Panc1 (cell line): ENCODE measurements around the gene ATOH8. TPM values are rescaled to one million over a fixed set of nuclear protein-coding genes. Genes with fewer than 3 reads are reported as not detected.

Experiments
- ATAC-seq: fragments of 200-7000 bp; cut with Tn5 transposase; 2 replicates; pipeline ENCODE4 v1.9.1; 2020; ENCODE audit warnings: mild to moderate bottlenecking, moderate library complexity
- BruUV-seq: library from RNA; stranded (reverse); fragments of 400-500 nt; replicated peaks from 2 replicates; lab custom pipeline; 2021; lab: Mats Ljungman, UMichigan
- CTCF ChIA-PET: fragments of 300-600 bp; sonication (Branson Sonifier 250); formaldehyde crosslinking; loops from one replicate; lab custom pipeline; 2022; ENCODE audit warnings: antibody characterized with exemption; lab: Charles Lee
- POLR2A ChIA-PET: fragments of 300-600 bp; sonication (Branson Sonifier 250); formaldehyde crosslinking; loops from one replicate; lab custom pipeline; 2022; ENCODE audit warnings: antibody characterized with exemption; lab: Charles Lee
- DNase-seq: peaks from one replicate; pipeline ENCODE4 v3.0.0-alpha.2; 2010; ENCODE audit warnings: low read depth, low spot score
- H3K27ac ChIP-seq: 2 replicates; pipeline ENCODE4 v1.5.1; 2011; ENCODE audit warnings: mild to moderate bottlenecking, low read length, inconsistent platforms
- H3K27me3 ChIP-seq: fragments of 200-500 bp; sonication (Bioruptor generic); 2 replicates; pipeline ENCODE4 v1.6.0; 2014; ENCODE audit warnings: low read length, inconsistent platforms; ENCODE audit not compliant: control insufficient read depth, insufficient read depth
- H3K36me3 ChIP-seq: fragments of 200-500 bp; sonication (Bioruptor generic); 2 replicates; pipeline ENCODE4 v1.5.1; 2014; ENCODE audit warnings: inconsistent platforms, mild to moderate bottlenecking, low read length, moderate library complexity; ENCODE audit not compliant: control insufficient read depth, insufficient read depth
- H3K4me1 ChIP-seq: 2 replicates; pipeline ENCODE4 v1.5.1; 2011; ENCODE audit warnings: inconsistent platforms, mild to moderate bottlenecking, low read length, moderate library complexity; ENCODE audit not compliant: control insufficient read depth, insufficient read depth
- H3K4me3 ChIP-seq, 2 experiments: 2 replicates each; pipeline ENCODE4 v1.5.1; 2011 to 2012; ENCODE audit warnings: low read depth in 2 of 2, low read length in 2 of 2, mild to moderate bottlenecking in 2 of 2, inconsistent platforms in 1 of 2, moderate library complexity in 1 of 2
- H3K9me3 ChIP-seq: fragments of 200-500 bp; sonication (Bioruptor generic); 2 replicates; pipeline ENCODE4 v1.5.1; 2014; ENCODE audit warnings: low read depth, mild to moderate bottlenecking, inconsistent platforms, low read length, moderate library complexity; ENCODE audit not compliant: control insufficient read depth, insufficient read depth
- POLR2AphosphoS5 ChIP-seq: IDR thresholded peaks from 2 replicates; pipeline ENCODE4 v1.6.1; 2012; ENCODE audit warnings: mild to moderate bottlenecking, low read depth, low read length, moderate library complexity
- REST ChIP-seq, 2 experiments: IDR thresholded peaks; 2 replicates each; pipeline ENCODE4 v1.6.1; 2011 to 2012; ENCODE audit warnings: low read depth in 2 of 2, control low read depth in 1 of 2, low read length in 1 of 2, mild to moderate bottlenecking in 1 of 2, moderate library complexity in 1 of 2; ENCODE audit not compliant: insufficient read depth in 1 of 2
- SIN3A ChIP-seq: IDR thresholded peaks from 2 replicates; pipeline ENCODE4 v1.6.1; 2012; ENCODE audit warnings: low read depth, mild to moderate bottlenecking, low read length, moderate library complexity, borderline replicate concordance; ENCODE audit not compliant: insufficient read depth
- TCF7L2 ChIP-seq: IDR thresholded peaks from 2 replicates; pipeline ENCODE4 v1.6.1; 2011; ENCODE audit warnings: mild to moderate bottlenecking, low read depth, low read length, inconsistent platforms
- in situ Hi-C: cut with HindIII; loops from 2 replicates; pipeline ENCODE4 v1.10.0; 2016; ENCODE audit warnings: low sequenced_read_pairs, low pct_unique_long_range_greater_than_20kb
- intact Hi-C: fragments of 100-400 bp; cut with micrococcal nuclease; formaldehyde crosslinking; loops from one replicate; pipeline ENCODE4 v1.10.0; 2022; ENCODE audit not compliant: unreplicated experiment
- total RNA-seq: library from RNA; stranded (reverse); gene quantifications from one replicate; pipeline ENCODE4 v1.2.1, GENCODE V29; 2021; ENCODE audit not compliant: unreplicated experiment
- TF ChIP-seq, protein P1 (sequence below): fragments of 450-650 bp; IDR thresholded peaks from 2 replicates; pipeline ENCODE4 v1.5.1; 2017; ENCODE audit warnings: mild to moderate bottlenecking

The ATOH8 gene
- total RNA-seq, 1 experiment from 2014 or later, result 3.8 TPM

- peak; percentile 99 for ATAC-seq
- H3K36me3 ChIP-seq, result no peaks in the 10 kb centered on the region
- H3K4me3 ChIP-seq, result no peak overlapping the region
- H3K9me3 ChIP-seq, result no peaks in the 10 kb centered on the region
- no peak overlapping the region for H3K27ac ChIP-seq
- POLR2A ChIA-PET, result no interaction called here
- in situ Hi-C loops, result no loop called here
- intact Hi-C loops, result loop anchor here (1.0 kb wide), 1 partner anchor 85 kb away; no protein-coding TSS in a partner anchor
- BruUV-seq, result no TSS peak
- peaks cover 12% of the 10 kb centered on the region for H3K4me1 ChIP-seq
- CTCF ChIA-PET, result interaction anchor here (0.6 to 2.2 kb wide), 12 partner anchors 10 to 327 kb away, joined by 3 to 18 read pairs (median 4); no protein-coding TSS in a partner anchor
- DNase-seq, result no peak
- no peaks in the 10 kb centered on the region for H3K27me3 ChIP-seq
- TF ChIP-seq, protein P1, sequence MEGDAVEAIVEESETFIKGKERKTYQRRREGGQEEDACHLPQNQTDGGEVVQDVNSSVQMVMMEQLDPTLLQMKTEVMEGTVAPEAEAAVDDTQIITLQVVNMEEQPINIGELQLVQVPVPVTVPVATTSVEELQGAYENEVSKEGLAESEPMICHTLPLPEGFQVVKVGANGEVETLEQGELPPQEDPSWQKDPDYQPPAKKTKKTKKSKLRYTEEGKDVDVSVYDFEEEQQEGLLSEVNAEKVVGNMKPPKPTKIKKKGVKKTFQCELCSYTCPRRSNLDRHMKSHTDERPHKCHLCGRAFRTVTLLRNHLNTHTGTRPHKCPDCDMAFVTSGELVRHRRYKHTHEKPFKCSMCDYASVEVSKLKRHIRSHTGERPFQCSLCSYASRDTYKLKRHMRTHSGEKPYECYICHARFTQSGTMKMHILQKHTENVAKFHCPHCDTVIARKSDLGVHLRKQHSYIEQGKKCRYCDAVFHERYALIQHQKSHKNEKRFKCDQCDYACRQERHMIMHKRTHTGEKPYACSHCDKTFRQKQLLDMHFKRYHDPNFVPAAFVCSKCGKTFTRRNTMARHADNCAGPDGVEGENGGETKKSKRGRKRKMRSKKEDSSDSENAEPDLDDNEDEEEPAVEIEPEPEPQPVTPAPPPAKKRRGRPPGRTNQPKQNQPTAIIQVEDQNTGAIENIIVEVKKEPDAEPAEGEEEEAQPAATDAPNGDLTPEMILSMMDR, result peak; percentile 99
- no peak for TF ChIP-seq REST (IDR thresholded peaks at IDR 0.05; ENCODE audit: insufficient read depth in 1 of 2, low read depth in 2 of 2, low read length in 1 of 2)
- no peak for TF ChIP-seq TCF7L2
These were observed 24.6 kb upstream of the ATOH8 start for GRCh38 chr2:85728883-85729824.

DNA sequence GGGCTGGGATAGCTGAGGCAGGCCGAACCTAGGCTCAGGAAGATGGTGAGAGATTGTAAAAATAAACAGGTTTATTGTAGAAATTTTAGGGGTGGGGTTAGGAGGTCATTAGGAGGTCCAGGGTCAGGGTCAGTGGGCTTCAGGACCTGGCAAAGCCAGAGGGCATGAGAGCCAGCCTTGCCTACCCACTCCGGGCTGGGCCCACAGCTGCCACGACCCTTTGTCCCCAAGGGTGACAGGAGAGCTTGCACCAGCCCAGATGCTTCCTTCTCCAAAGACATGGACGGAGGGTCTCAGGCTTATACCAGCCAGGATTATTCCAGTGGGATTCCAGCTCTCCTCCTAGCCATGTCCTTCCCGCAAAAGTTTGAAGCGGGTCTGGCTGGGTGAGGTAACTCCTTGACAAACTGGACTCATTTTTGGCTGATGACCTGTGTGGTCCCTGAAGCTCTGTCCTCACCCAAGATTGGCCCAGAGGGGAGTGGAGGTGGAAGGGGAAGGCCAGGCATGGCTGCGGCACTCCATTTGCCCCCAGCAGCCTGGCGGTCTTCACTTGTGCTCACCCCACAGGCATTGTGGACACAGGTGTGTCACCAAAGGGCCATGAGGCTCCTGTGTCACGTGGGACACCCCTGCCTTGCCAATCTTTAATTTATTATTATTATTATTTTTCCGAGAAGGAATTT lies 23.8 kb upstream of the ATOH8 start:
- H3K36me3 ChIP-seq, result no peaks in the 10 kb centered on the region
- no peak overlapping the region for H3K27ac ChIP-seq
- ChIA-PET POLR2A (no interaction called here), CTCF (interaction anchor here (2.2 kb wide), 1 partner anchor 84 kb away, joined by 18 read pairs; no protein-coding TSS in a partner anchor)
- no peaks in the 10 kb centered on the region for H3K9me3 ChIP-seq
- H3K4me3 ChIP-seq, result no peak overlapping the region
- TF ChIP-seq SIN3A (no peak), TCF7L2 (no peak), REST (IDR thresholded peaks at IDR 0.05; ENCODE audit: insufficient read depth in 1 of 2, low read depth in 2 of 2, low read length in 1 of 2) (no peak), POLR2AphosphoS5 (no peak)
- TF ChIP-seq, protein P1, result no peak
- in situ Hi-C loops, result no loop called here
- no peaks in the 10 kb centered on the region for H3K27me3 ChIP-seq
- DNase-seq (no peak), ATAC-seq (no peak)
- intact Hi-C loops, result loop anchor here (1.0 kb wide), 1 partner anchor 84 kb away; no protein-coding TSS in a partner anchor
- H3K4me1 ChIP-seq, result peaks cover 12% of the 10 kb centered on the region
- no TSS peak for BruUV-seq
